HCT116 (cell line): ENCODE measurements around the gene GTF3C4.

Source experiments
- EGR1 ChIP-seq: IDR thresholded peaks from 2 replicates; pipeline ENCODE4 v1.6.1; 2012; ENCODE audit warnings: low read depth
- EZH2 ChIP-seq: fragments of 200-600 bp; sonication (generic); IDR thresholded peaks from 2 replicates; pipeline ENCODE4 v1.6.1; 2017; ENCODE audit warnings: antibody characterized with exemption, mixed run types
- EZH2phosphoT487 ChIP-seq: fragments of 200-600 bp; IDR thresholded peaks from 2 replicates; pipeline ENCODE4 v1.6.1; 2018; ENCODE audit warnings: antibody characterized with exemption, borderline replicate concordance
- FOSL1 ChIP-seq: IDR thresholded peaks from 2 replicates; pipeline ENCODE4 v1.6.1; 2012; ENCODE audit warnings: low read depth
- POLR2A ChIP-seq: IDR thresholded peaks from 2 replicates; pipeline ENCODE4 v1.7.0; 2011; ENCODE audit warnings: borderline replicate concordance; ENCODE audit not compliant: insufficient read depth, insufficient read length; ENCODE audit errors: extremely low read depth
- POLR2AphosphoS5 ChIP-seq: IDR thresholded peaks from 2 replicates; pipeline ENCODE4 v1.6.1; 2011; ENCODE audit warnings: mild to moderate bottlenecking, low read depth, low read length, moderate library complexity
- RAD21 ChIP-seq: IDR thresholded peaks from 2 replicates; pipeline ENCODE4 v1.6.1; 2012; ENCODE audit warnings: low read depth, mild to moderate bottlenecking
- SIN3A ChIP-seq: IDR thresholded peaks from 2 replicates; pipeline ENCODE4 v1.6.1; 2012; ENCODE audit warnings: low read depth
- SRF ChIP-seq: IDR thresholded peaks from 2 replicates; pipeline ENCODE4 v1.6.1; 2012; ENCODE audit warnings: low read depth
- TCF7L2 ChIP-seq: IDR thresholded peaks from 2 replicates; pipeline ENCODE4 v1.7.0; 2011; ENCODE audit warnings: borderline replicate concordance, inconsistent platforms; ENCODE audit not compliant: insufficient read depth, insufficient read length; ENCODE audit errors: extremely low read depth
- TF ChIP-seq, protein P1 (sequence below), 3 experiments: fragments of 200-600 bp in 1 of 3; sonication (generic) in 1 of 3; IDR thresholded peaks in 2 of 3; conservative IDR thresholded peaks in 1 of 3; 2 replicates each; pipeline ENCODE4 v1.5.1; 2012 to 2017; ENCODE audit warnings: low read depth in 2 of 3, low read length in 2 of 3, antibody characterized with exemption in 1 of 3, borderline replicate concordance in 1 of 3, control low read depth in 1 of 3, mild to moderate bottlenecking in 1 of 3, mixed read lengths in 1 of 3, mixed run types in 1 of 3, moderate library complexity in 1 of 3; ENCODE audit not compliant: insufficient read depth in 1 of 3
- TF ChIP-seq, protein P2 (sequence below): IDR thresholded peaks from 2 replicates; pipeline ENCODE4 v1.6.1; 2012
- TF ChIP-seq, protein P3 (sequence below): IDR thresholded peaks from 2 replicates; pipeline ENCODE4 v1.6.1; 2012
- TF ChIP-seq, protein P4 (sequence below): IDR thresholded peaks from 2 replicates; pipeline ENCODE4 v1.6.1; 2012; ENCODE audit warnings: low read depth

DNA sequence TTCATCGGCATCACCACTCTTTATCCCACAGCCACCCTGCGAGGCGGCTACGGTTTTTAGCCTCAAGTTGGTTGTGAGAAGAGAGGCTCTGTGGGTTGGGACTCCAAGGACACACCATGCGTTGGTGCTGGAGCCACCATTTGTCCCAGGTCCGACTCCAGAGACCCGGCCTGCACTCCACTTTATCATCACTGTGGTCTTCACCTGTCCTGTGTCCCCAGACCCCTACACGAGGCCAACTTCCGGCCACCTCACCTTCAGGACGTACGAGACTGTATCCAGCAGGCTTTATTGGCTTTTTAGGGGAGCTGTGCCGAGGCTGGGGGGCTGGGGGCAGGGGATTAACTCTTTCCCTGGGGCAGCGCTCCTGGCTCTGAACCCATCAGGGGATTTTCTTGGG lies 55.0 kb downstream of the GTF3C4 start:
- TF ChIP-seq POLR2A, result no peak
- no peak for TF ChIP-seq EZH2
- TF ChIP-seq, protein P1, sequence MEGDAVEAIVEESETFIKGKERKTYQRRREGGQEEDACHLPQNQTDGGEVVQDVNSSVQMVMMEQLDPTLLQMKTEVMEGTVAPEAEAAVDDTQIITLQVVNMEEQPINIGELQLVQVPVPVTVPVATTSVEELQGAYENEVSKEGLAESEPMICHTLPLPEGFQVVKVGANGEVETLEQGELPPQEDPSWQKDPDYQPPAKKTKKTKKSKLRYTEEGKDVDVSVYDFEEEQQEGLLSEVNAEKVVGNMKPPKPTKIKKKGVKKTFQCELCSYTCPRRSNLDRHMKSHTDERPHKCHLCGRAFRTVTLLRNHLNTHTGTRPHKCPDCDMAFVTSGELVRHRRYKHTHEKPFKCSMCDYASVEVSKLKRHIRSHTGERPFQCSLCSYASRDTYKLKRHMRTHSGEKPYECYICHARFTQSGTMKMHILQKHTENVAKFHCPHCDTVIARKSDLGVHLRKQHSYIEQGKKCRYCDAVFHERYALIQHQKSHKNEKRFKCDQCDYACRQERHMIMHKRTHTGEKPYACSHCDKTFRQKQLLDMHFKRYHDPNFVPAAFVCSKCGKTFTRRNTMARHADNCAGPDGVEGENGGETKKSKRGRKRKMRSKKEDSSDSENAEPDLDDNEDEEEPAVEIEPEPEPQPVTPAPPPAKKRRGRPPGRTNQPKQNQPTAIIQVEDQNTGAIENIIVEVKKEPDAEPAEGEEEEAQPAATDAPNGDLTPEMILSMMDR (IDR thresholded peaks at IDR 0.05 in 2 of 3, conservative IDR thresholded peaks at IDR 0.05 in 1 of 3; ENCODE audit: borderline replicate concordance in 1 of 3, insufficient read depth in 1 of 3, low read depth in 2 of 3, low read length in 2 of 3), result no peak
- no peak for TF ChIP-seq TCF7L2
- TF ChIP-seq, protein P2, sequence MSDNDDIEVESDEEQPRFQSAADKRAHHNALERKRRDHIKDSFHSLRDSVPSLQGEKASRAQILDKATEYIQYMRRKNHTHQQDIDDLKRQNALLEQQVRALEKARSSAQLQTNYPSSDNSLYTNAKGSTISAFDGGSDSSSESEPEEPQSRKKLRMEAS, result no peak
- no peak for TF ChIP-seq RAD21
- TF ChIP-seq SRF, result no peak
- TF ChIP-seq, protein P3, sequence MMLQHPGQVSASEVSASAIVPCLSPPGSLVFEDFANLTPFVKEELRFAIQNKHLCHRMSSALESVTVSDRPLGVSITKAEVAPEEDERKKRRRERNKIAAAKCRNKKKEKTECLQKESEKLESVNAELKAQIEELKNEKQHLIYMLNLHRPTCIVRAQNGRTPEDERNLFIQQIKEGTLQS, result no peak
- TF ChIP-seq POLR2AphosphoS5, result no peak
- no peak for TF ChIP-seq SIN3A
- TF ChIP-seq EZH2phosphoT487, result no peak
- TF ChIP-seq, protein P4, sequence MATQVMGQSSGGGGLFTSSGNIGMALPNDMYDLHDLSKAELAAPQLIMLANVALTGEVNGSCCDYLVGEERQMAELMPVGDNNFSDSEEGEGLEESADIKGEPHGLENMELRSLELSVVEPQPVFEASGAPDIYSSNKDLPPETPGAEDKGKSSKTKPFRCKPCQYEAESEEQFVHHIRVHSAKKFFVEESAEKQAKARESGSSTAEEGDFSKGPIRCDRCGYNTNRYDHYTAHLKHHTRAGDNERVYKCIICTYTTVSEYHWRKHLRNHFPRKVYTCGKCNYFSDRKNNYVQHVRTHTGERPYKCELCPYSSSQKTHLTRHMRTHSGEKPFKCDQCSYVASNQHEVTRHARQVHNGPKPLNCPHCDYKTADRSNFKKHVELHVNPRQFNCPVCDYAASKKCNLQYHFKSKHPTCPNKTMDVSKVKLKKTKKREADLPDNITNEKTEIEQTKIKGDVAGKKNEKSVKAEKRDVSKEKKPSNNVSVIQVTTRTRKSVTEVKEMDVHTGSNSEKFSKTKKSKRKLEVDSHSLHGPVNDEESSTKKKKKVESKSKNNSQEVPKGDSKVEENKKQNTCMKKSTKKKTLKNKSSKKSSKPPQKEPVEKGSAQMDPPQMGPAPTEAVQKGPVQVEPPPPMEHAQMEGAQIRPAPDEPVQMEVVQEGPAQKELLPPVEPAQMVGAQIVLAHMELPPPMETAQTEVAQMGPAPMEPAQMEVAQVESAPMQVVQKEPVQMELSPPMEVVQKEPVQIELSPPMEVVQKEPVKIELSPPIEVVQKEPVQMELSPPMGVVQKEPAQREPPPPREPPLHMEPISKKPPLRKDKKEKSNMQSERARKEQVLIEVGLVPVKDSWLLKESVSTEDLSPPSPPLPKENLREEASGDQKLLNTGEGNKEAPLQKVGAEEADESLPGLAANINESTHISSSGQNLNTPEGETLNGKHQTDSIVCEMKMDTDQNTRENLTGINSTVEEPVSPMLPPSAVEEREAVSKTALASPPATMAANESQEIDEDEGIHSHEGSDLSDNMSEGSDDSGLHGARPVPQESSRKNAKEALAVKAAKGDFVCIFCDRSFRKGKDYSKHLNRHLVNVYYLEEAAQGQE, result no peak
- no peak for TF ChIP-seq FOSL1
- TF ChIP-seq EGR1, result no peak
